HEK293 (cell line): ENCODE results near the gene EFNA2.

Experiments used
- GFI1B ChIP-seq: fragments of 450-650 bp; formaldehyde crosslinking; IDR thresholded peaks from 2 replicates; pipeline ENCODE4 v1.5.1; 2016; ENCODE audit warnings: missing biosample characterization, missing genetic modification characterization
- GLIS1 ChIP-seq: fragments of 450-650 bp; formaldehyde crosslinking; IDR thresholded peaks from 2 replicates; pipeline ENCODE4 v1.5.1; 2016; ENCODE audit warnings: missing biosample characterization, missing genetic modification characterization
- KLF7 ChIP-seq: fragments of 450-650 bp; formaldehyde crosslinking; IDR thresholded peaks from 2 replicates; pipeline ENCODE4 v1.5.1; 2016; ENCODE audit warnings: missing biosample characterization, missing genetic modification characterization, borderline replicate concordance
- MYNN ChIP-seq: fragments of 450-650 bp; formaldehyde crosslinking; IDR thresholded peaks from 2 replicates; pipeline ENCODE4 v1.5.1; 2016; ENCODE audit warnings: missing biosample characterization, missing genetic modification characterization, borderline replicate concordance
- OSR2 ChIP-seq: fragments of 450-650 bp; formaldehyde crosslinking; IDR thresholded peaks from 2 replicates; pipeline ENCODE4 v1.5.1; 2016; ENCODE audit warnings: missing biosample characterization, missing genetic modification characterization
- SALL2 ChIP-seq: fragments of 450-650 bp; formaldehyde crosslinking; IDR thresholded peaks from 2 replicates; pipeline ENCODE4 v1.5.0; 2017; ENCODE audit warnings: missing biosample characterization, mild to moderate bottlenecking, missing genetic modification characterization, borderline replicate concordance
- SP3 ChIP-seq: fragments of 450-650 bp; formaldehyde crosslinking; IDR thresholded peaks from 2 replicates; pipeline ENCODE4 v1.5.1; 2016; ENCODE audit warnings: missing biosample characterization, missing genetic modification characterization
- TSHZ1 ChIP-seq: fragments of 450-650 bp; formaldehyde crosslinking; IDR thresholded peaks from 2 replicates; pipeline ENCODE4 v1.5.1; 2016; ENCODE audit warnings: missing biosample characterization, missing genetic modification characterization, borderline replicate concordance
- ZBTB21 ChIP-seq: fragments of 450-650 bp; formaldehyde crosslinking; IDR thresholded peaks from 2 replicates; pipeline ENCODE4 v1.5.1; 2017; ENCODE audit warnings: missing biosample characterization, missing genetic modification characterization
- ZBTB8A ChIP-seq: fragments of 450-650 bp; formaldehyde crosslinking; IDR thresholded peaks from 2 replicates; pipeline ENCODE4 v1.5.1; 2016; ENCODE audit warnings: missing biosample characterization, missing genetic modification characterization
- ZNF10 ChIP-seq: fragments of 450-650 bp; formaldehyde crosslinking; IDR thresholded peaks from 2 replicates; pipeline ENCODE4 v1.5.1; 2017; ENCODE audit warnings: missing biosample characterization, missing genetic modification characterization
- ZNF184 ChIP-seq: fragments of 450-650 bp; IDR thresholded peaks from 2 replicates; pipeline ENCODE4 v1.5.1; 2018; ENCODE audit warnings: missing biosample characterization, mild to moderate bottlenecking, missing genetic modification characterization
- ZNF202 ChIP-seq: fragments of 450-650 bp; formaldehyde crosslinking; IDR thresholded peaks from 2 replicates; pipeline ENCODE4 v1.5.1; 2016; ENCODE audit warnings: missing biosample characterization, missing genetic modification characterization, borderline replicate concordance
- ZNF335 ChIP-seq: fragments of 450-650 bp; formaldehyde crosslinking; conservative IDR thresholded peaks from 2 replicates; pipeline ENCODE4 v1.5.1; 2016; ENCODE audit warnings: missing biosample characterization, missing genetic modification characterization
- ZNF398 ChIP-seq: fragments of 450-650 bp; formaldehyde crosslinking; IDR thresholded peaks from 2 replicates; pipeline ENCODE4 v1.5.1; 2017; ENCODE audit warnings: missing biosample characterization, missing genetic modification characterization
- ZNF416 ChIP-seq: fragments of 450-650 bp; formaldehyde crosslinking; IDR thresholded peaks from 2 replicates; pipeline ENCODE4 v1.5.1; 2016; ENCODE audit warnings: missing biosample characterization, missing genetic modification characterization
- ZNF510 ChIP-seq: fragments of 450-650 bp; formaldehyde crosslinking; IDR thresholded peaks from 2 replicates; pipeline ENCODE4 v1.5.1; 2018; ENCODE audit warnings: mild to moderate bottlenecking, missing genetic modification characterization, missing biosample characterization; ENCODE audit not compliant: insufficient replicate concordance
- ZNF514 ChIP-seq: fragments of 450-650 bp; formaldehyde crosslinking; IDR thresholded peaks from 2 replicates; pipeline ENCODE4 v1.5.1; 2016; ENCODE audit warnings: missing biosample characterization, missing genetic modification characterization
- ZNF530 ChIP-seq: fragments of 450-650 bp; formaldehyde crosslinking; IDR thresholded peaks from 2 replicates; pipeline ENCODE4 v1.5.1; 2016; ENCODE audit warnings: low read depth, missing biosample characterization, missing genetic modification characterization
- ZNF549 ChIP-seq: fragments of 450-650 bp; IDR thresholded peaks from 2 replicates; pipeline ENCODE4 v1.5.1; 2018; ENCODE audit warnings: missing biosample characterization, missing genetic modification characterization, mild to moderate bottlenecking, inconsistent platforms, moderate library complexity
- ZNF747 ChIP-seq: fragments of 450-650 bp; formaldehyde crosslinking; IDR thresholded peaks from 2 replicates; pipeline ENCODE4 v1.5.1; 2016; ENCODE audit warnings: missing biosample characterization, missing genetic modification characterization
- ZNF776 ChIP-seq: fragments of 450-650 bp; formaldehyde crosslinking; IDR thresholded peaks from 2 replicates; pipeline ENCODE4 v1.5.0; 2017; ENCODE audit warnings: missing biosample characterization, missing genetic modification characterization, borderline replicate concordance
- ZNF837 ChIP-seq: fragments of 450-650 bp; formaldehyde crosslinking; IDR thresholded peaks from 2 replicates; pipeline ENCODE4 v1.5.1; 2016; ENCODE audit warnings: missing biosample characterization, missing genetic modification characterization
- ZNF843 ChIP-seq: fragments of 450-650 bp; formaldehyde crosslinking; IDR thresholded peaks from 2 replicates; pipeline ENCODE4 v1.5.1; 2016; ENCODE audit warnings: missing biosample characterization, missing genetic modification characterization
- ZSCAN16 ChIP-seq: fragments of 450-650 bp; formaldehyde crosslinking; IDR thresholded peaks from 2 replicates; pipeline ENCODE4 v1.5.1; 2016; ENCODE audit warnings: missing biosample characterization, missing genetic modification characterization
- TF ChIP-seq, protein P1 (sequence below): fragments of 450-650 bp; formaldehyde crosslinking; IDR thresholded peaks from 2 replicates; pipeline ENCODE4 v1.5.1; 2016; ENCODE audit warnings: missing biosample characterization, missing genetic modification characterization
- TF ChIP-seq, protein P2 (sequence below): fragments of 450-650 bp; formaldehyde crosslinking; IDR thresholded peaks from 2 replicates; pipeline ENCODE4 v1.5.1; 2016; ENCODE audit warnings: missing biosample characterization, missing genetic modification characterization
- TF ChIP-seq, protein P3 (sequence below): fragments of 450-650 bp; formaldehyde crosslinking; conservative IDR thresholded peaks from 2 replicates; pipeline ENCODE4 v1.5.1; 2016; ENCODE audit warnings: low read depth, missing biosample characterization, missing genetic modification characterization

The EFNA2 gene

DNA sequence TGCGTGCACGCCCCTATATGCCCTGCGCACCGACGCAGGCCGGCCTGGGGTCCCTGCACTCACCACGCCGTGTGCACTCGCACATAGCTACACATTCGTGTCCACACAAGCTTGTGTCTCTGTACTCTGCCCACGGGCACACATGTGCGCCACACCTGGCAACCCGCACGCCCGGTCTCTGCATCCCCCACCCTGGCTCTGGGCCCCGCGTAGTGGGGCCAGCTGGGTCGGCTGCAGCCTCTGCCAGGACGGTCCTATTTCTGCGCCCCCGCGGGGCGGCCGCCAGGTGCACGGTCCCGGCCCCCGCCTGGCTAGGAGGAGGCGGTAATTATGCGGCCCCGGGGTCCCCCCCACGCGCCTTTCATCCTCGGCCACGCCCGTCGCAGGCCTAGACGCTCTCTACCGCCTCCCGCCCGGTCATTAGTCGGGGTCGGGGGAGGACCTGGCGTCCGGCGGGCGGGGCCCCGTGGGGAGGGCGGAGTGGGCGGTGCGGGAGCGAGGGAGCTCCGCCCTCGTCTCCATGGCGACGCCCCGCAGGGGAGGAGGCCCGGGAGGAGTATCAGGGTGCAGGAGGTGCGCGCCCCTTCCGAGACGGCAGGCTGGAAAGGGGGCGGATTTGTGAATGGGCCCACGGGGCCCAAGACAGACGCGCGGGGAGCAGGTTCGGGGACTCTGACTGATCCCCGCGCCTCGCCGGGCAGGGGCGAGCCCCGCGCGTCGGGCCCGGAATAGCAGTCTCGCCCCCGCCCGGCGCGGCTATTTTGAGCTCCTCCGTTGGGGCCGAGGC lies 19.4 kb upstream of the EFNA2 start (continued):
- TF ChIP-seq OSR2 (tag by site-specific recombination), result no peak
- no peak for TF ChIP-seq ZNF530 (tag by site-specific recombination)
- TF ChIP-seq ZNF747 (tag by site-specific recombination), result no peak
- TF ChIP-seq ZNF514 (tag by site-specific recombination), result no peak
- TF ChIP-seq ZNF335, result peak; percentile 72
- TF ChIP-seq ZNF549 (tag by site-specific recombination), result no peak
- 0 out of 2 replicates have a peak, but pooled peaks have one; percentile 11 for TF ChIP-seq ZSCAN16 (tag by site-specific recombination)
- no peak for TF ChIP-seq SALL2 (tag by site-specific recombination)
- peak; percentile 98 for TF ChIP-seq SP3 (tag by site-specific recombination)
- no peak for TF ChIP-seq ZNF202
- TF ChIP-seq ZNF510 (tag by site-specific recombination), result no peak
- TF ChIP-seq GLIS1 (tag by site-specific recombination), result peak; percentile 94
- TF ChIP-seq TSHZ1 (tag by site-specific recombination), result no peak
- TF ChIP-seq ZNF837 (tag by site-specific recombination), result no peak; the same call in 1 of the 2 replicates
- TF ChIP-seq GFI1B (tag by site-specific recombination), result no peak
- TF ChIP-seq, protein P1, sequence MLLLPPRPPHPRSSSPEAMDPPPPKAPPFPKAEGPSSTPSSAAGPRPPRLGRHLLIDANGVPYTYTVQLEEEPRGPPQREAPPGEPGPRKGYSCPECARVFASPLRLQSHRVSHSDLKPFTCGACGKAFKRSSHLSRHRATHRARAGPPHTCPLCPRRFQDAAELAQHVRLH (tag by site-specific recombination), result no peak
- TF ChIP-seq, protein P2, sequence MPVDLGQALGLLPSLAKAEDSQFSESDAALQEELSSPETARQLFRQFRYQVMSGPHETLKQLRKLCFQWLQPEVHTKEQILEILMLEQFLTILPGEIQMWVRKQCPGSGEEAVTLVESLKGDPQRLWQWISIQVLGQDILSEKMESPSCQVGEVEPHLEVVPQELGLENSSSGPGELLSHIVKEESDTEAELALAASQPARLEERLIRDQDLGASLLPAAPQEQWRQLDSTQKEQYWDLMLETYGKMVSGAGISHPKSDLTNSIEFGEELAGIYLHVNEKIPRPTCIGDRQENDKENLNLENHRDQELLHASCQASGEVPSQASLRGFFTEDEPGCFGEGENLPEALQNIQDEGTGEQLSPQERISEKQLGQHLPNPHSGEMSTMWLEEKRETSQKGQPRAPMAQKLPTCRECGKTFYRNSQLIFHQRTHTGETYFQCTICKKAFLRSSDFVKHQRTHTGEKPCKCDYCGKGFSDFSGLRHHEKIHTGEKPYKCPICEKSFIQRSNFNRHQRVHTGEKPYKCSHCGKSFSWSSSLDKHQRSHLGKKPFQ (tag by site-specific recombination), result no peak
- TF ChIP-seq ZNF843 (tag by site-specific recombination), result 0 out of 2 replicates have a peak, but pooled peaks have one; percentile 2
- peak; percentile 69 for TF ChIP-seq ZBTB8A (tag by site-specific recombination)
- TF ChIP-seq KLF7, result peak; percentile 87
- no peak for TF ChIP-seq ZNF184
- TF ChIP-seq ZNF398, result peak; percentile 72
- no peak for TF ChIP-seq ZBTB21 (tag by site-specific recombination)
- TF ChIP-seq ZNF416, result no peak
- no peak for TF ChIP-seq ZNF776
- no peak for TF ChIP-seq ZNF10 (tag by site-specific recombination)
- TF ChIP-seq, protein P3, sequence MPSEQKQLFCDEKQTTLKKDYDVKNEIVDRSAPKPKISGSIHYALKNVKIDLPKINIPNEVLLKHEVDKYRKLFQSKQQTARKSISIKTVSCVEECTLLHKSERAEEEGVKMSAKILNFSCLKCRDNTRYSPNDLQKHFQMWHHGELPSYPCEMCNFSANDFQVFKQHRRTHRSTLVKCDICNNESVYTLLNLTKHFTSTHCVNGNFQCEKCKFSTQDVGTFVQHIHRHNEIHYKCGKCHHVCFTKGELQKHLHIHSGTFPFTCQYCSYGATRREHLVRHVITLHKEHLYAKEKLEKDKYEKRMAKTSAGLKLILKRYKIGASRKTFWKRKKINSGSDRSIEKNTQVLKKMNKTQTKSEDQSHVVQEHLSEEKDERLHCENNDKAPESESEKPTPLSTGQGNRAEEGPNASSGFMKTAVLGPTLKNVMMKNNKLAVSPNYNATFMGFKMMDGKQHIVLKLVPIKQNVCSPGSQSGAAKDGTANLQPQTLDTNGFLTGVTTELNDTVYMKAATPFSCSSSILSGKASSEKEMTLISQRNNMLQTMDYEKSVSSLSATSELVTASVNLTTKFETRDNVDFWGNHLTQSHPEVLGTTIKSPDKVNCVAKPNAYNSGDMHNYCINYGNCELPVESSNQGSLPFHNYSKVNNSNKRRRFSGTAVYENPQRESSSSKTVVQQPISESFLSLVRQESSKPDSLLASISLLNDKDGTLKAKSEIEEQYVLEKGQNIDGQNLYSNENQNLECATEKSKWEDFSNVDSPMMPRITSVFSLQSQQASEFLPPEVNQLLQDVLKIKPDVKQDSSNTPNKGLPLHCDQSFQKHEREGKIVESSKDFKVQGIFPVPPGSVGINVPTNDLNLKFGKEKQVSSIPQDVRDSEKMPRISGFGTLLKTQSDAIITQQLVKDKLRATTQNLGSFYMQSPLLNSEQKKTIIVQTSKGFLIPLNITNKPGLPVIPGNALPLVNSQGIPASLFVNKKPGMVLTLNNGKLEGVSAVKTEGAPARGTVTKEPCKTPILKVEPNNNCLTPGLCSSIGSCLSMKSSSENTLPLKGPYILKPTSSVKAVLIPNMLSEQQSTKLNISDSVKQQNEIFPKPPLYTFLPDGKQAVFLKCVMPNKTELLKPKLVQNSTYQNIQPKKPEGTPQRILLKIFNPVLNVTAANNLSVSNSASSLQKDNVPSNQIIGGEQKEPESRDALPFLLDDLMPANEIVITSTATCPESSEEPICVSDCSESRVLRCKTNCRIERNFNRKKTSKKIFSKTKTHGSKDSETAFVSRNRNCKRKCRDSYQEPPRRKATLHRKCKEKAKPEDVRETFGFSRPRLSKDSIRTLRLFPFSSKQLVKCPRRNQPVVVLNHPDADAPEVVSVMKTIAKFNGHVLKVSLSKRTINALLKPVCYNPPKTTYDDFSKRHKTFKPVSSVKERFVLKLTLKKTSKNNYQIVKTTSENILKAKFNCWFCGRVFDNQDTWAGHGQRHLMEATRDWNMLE (tag by site-specific recombination), result no peak
- TF ChIP-seq MYNN (tag by site-specific recombination), result no peak
